BE2C (cell line): ENCODE results near the gene CCDC187.

Experiments
- DNase-seq: peaks from one replicate; pipeline ENCODE4 v3.0.0-alpha.2; 2020
- H3K27me3 ChIP-seq: fragments of 250-450 bp; sonication (Bioruptor Pico); 2 replicates; pipeline ENCODE4 v1.5.1; 2020; ENCODE audit warnings: mild to moderate bottlenecking
- H3K36me3 ChIP-seq: fragments of 250-450 bp; sonication (Bioruptor Pico); 2 replicates; pipeline ENCODE4 v1.5.1; 2020; ENCODE audit warnings: mild to moderate bottlenecking
- H3K4me1 ChIP-seq: fragments of 250-450 bp; sonication (Bioruptor Pico); 2 replicates; pipeline ENCODE4 v1.5.1; 2020
- H3K4me3 ChIP-seq: 2 replicates; pipeline ENCODE4 v1.5.1; 2011; ENCODE audit warnings: low read depth, low read length
- H3K9me3 ChIP-seq: fragments of 250-450 bp; sonication (Bioruptor Pico); 2 replicates; pipeline ENCODE4 v1.5.1; 2020
- TF ChIP-seq, protein P1 (sequence below): IDR thresholded peaks from 2 replicates; pipeline ENCODE4 v1.5.1; 2012; ENCODE audit warnings: mild to moderate bottlenecking, low read depth, low read length

Gene CCDC187

DNA sequence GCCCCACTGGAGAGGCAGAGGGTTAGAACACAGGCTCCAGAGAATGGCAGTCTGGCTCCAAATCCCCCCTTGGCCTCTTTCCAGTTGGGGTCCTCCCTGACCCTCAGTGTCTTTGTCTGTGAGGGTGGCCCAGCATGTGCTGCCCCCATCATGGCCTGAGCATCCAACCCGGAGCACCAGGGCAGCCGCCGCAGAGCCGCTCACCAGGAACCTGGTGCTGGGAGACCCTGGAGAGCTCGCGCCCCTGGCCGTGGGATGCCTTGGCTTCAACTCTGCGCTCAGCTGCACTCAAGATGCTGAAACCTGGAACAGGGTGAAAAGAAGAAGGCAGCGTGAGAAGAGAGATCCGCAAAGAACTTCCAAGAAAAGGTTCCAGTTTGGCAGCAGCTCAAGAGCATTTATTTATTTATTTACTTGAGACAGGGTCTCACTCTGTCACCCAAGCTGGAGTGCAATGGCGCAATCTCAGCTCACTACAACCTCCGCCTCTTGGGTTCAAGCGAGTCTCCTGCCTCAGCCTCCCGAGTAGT, 3.8 kb downstream of the CCDC187 start:
- H3K36me3 ChIP-seq, result no peaks in the 10 kb centered on the region
- H3K9me3 ChIP-seq, result no peaks in the 10 kb centered on the region
- TF ChIP-seq, protein P1, sequence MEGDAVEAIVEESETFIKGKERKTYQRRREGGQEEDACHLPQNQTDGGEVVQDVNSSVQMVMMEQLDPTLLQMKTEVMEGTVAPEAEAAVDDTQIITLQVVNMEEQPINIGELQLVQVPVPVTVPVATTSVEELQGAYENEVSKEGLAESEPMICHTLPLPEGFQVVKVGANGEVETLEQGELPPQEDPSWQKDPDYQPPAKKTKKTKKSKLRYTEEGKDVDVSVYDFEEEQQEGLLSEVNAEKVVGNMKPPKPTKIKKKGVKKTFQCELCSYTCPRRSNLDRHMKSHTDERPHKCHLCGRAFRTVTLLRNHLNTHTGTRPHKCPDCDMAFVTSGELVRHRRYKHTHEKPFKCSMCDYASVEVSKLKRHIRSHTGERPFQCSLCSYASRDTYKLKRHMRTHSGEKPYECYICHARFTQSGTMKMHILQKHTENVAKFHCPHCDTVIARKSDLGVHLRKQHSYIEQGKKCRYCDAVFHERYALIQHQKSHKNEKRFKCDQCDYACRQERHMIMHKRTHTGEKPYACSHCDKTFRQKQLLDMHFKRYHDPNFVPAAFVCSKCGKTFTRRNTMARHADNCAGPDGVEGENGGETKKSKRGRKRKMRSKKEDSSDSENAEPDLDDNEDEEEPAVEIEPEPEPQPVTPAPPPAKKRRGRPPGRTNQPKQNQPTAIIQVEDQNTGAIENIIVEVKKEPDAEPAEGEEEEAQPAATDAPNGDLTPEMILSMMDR, result no peak
- no peaks in the 10 kb centered on the region for H3K27me3 ChIP-seq
- H3K4me1 ChIP-seq, result 0 out of 2 replicates have a peak, but pooled peaks cover 3% of the 10 kb centered on the region
- no peak for DNase-seq
- no peak overlapping the region for H3K4me3 ChIP-seq

DNA sequence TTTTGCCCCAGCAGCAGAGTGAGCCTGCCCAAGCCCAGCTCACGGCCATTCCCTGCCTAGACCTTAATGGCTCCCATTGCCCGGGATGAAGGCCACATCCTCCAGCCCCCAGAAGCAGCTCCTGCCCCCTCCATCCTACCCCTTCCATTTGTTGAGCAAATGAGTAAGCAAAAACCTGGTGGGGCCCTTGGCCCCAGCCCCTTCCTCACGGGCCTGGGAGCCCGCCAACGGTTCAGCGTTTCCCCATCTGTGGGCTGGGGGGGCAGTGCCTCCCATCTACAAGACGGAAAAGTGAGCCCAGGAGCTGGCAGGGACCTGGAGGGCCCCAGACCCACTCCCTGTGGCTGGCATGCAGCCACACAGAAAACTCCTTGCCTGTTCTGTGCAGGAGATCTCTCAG, 4.4 kb downstream of the CCDC187 start:
- Histone ChIP-seq H3K4me1 (0 out of 2 replicates have a peak, but pooled peaks cover 3% of the 10 kb centered on the region), H3K27me3 (no peaks in the 10 kb centered on the region), H3K36me3 (no peaks in the 10 kb centered on the region), H3K4me3 (no peak overlapping the region), H3K9me3 (no peaks in the 10 kb centered on the region)
- DNase-seq, result no peak
- TF ChIP-seq, protein P1, result no peak

DNA sequence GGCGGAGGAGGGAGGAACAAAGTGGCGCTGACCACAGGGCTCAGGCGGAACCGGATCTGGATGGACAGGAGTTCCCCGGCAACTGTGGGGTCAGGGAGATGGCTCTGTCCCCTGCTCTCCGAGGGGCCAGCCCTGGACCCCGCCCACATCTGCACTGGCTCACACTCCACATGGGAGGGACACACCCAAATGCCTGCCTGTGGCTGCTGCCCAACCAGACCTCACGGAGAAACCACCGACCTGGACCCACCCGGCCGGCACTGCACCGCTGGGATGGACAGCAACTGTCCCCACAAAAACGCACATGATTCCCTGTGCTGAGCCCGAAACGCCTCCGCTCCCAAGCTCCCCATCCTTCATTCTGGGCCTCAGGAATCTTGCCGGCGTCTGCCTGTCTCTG, 4.8 kb downstream of the CCDC187 start:
- Histone ChIP-seq H3K36me3 (no peaks in the 10 kb centered on the region), H3K4me1 (0 out of 2 replicates have a peak, but pooled peaks cover 3% of the 10 kb centered on the region), H3K9me3 (no peaks in the 10 kb centered on the region), H3K27me3 (no peaks in the 10 kb centered on the region), H3K4me3 (no peak overlapping the region)
- TF ChIP-seq, protein P1, result no peak
- no peak for DNase-seq

DNA sequence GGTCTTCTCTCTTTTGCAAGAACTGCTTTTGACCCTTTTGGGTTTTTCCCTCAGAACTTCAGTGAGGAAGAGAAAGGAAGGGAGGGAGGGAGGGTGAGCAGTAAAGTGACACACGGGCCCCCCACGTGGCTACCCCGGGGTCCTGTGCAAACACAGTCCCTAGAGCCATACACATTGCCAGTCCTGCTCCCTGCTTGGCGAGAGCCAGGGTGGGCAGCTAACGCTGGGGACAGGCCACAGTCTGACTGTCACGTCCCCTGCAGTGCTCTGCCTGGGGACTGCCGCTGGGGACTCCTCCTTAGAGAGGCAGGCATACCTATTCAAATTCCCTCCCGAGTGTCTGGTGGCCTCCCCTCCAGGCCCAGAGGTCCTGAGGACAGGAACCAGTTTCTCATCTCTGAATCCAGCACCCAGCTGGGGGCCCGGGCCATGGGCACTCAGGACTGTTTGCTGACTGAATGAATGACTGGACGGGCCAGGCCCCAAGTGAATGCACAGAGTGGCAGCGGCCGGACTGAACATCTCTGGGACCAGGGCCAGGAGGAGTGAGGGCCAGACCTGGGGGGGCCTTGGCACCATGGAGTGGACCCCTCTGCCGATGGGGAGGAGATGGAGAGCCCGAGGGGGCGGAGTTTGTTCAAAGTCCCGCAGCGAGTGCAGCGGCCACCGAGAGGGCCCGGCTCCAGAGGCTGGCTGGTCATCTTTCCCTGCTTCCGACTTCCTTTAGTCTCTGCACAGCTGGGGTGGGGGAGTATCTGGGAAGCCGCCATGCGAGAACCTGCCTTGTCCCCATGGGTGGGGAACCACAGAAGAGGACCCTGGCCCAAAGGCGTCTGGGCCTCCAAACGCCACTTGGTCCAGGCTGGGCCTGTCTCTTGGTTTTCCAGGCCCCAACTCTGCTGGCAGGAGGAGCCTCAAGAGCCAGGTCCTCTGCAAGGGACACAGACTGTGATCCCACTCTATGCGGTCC, 5.8 kb downstream of the CCDC187 start:
- DNase-seq, result no peak
- Histone ChIP-seq H3K36me3 (no peaks in the 10 kb centered on the region), H3K4me3 (no peak overlapping the region), H3K9me3 (no peaks in the 10 kb centered on the region), H3K27me3 (no peaks in the 10 kb centered on the region), H3K4me1 (0 out of 2 replicates have a peak, but pooled peaks cover 3% of the 10 kb centered on the region)
- TF ChIP-seq, protein P1, result no peak

DNA sequence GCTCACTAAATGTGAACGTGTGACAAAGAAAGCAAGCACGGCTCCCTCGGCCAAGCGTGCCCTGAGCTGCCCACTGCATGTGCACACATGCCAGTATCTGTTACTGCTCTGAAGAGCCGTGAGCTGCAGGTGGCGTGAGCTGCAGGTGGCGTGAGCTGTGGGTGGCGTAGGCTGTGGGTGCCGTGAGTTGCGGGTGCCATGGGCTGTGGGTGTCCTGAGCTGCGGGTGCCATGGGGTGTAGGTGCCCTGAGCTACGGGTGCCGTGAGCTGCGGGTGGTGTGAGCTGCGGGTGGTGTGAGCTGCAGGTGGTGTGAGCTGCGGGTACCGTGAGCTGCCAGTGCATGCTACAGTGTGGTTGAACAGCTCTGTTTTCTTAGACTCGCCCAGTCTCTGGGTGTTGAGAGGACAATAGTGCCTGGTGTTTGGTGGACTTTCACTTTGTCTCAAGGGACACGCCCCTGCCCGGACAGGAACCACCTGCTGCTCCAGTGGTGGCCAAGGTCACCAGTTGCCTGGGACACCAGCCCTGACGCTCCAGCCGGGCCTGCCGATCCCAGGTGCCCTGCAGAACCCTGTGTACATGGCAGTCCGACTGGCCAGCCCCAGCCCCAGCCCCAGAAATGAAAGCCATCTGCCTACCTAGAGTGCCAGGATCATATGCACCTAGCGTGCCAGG, 6.7 kb downstream of the CCDC187 start:
- Histone ChIP-seq H3K36me3 (no peaks in the 10 kb centered on the region), H3K9me3 (no peaks in the 10 kb centered on the region), H3K27me3 (no peaks in the 10 kb centered on the region), H3K4me1 (0 out of 2 replicates have a peak, but pooled peaks cover 3% of the 10 kb centered on the region), H3K4me3 (no peak overlapping the region)
- TF ChIP-seq, protein P1, result no peak
- no peak for DNase-seq
